ENCODE measurements around the gene RNASEH2B.

Gene RNASEH2B

GRCh38 chr13:50888362-50888761 lies 21.2 kb upstream of the RNASEH2B start:
- Histone ChIP-seq H3K4me3 (ENCODE audit: low read depth in 1 of 2, low read length in 2 of 2) (no peak overlapping the region), H3K27me3 (ENCODE audit: control insufficient read depth in 1 of 2, insufficient read depth in 2 of 2, low read length in 2 of 2) (no peaks in the 10 kb centered on the region), H3K4me1 (ENCODE audit: insufficient read depth, low read length) (no peaks in the 10 kb centered on the region), H3K9ac (ENCODE audit: low read length) (no peak overlapping the region), H3K27ac (ENCODE audit: low read depth, low read length) (no peak overlapping the region), H3K9me3 (ENCODE audit: low read length) (no peaks in the 10 kb centered on the region), H3K36me3 (ENCODE audit: insufficient read depth, low read length) (no peaks in the 10 kb centered on the region)

- no peaks in the 10 kb centered on the region for H3K4me1 ChIP-seq (ENCODE audit: insufficient read depth, low read length)
- H3K4me3 ChIP-seq (ENCODE audit: low read depth in 1 of 2, low read length in 2 of 2), result no peak overlapping the region
- no peak overlapping the region for H3K27ac ChIP-seq (ENCODE audit: low read depth, low read length)
- no peaks in the 10 kb centered on the region for H3K9me3 ChIP-seq (ENCODE audit: low read length)
- no peaks in the 10 kb centered on the region for H3K36me3 ChIP-seq (ENCODE audit: insufficient read depth, low read length)
- H3K9ac ChIP-seq (ENCODE audit: low read length), result no peak overlapping the region
- H3K27me3 ChIP-seq (ENCODE audit: control insufficient read depth in 1 of 2, insufficient read depth in 2 of 2, low read length in 2 of 2), result no peaks in the 10 kb centered on the region
These were observed 20.3 kb upstream of the RNASEH2B start for GRCh38 chr13:50889317-50889716.

GRCh38 chr13:50891206-50891605 lies 18.4 kb upstream of the RNASEH2B start:
- Histone ChIP-seq H3K4me1 (ENCODE audit: insufficient read depth, low read length) (no peaks in the 10 kb centered on the region), H3K27ac (ENCODE audit: low read depth, low read length) (no peak overlapping the region), H3K9me3 (ENCODE audit: low read length) (no peaks in the 10 kb centered on the region), H3K27me3 (ENCODE audit: control insufficient read depth in 1 of 2, insufficient read depth in 2 of 2, low read length in 2 of 2) (no peaks in the 10 kb centered on the region), H3K9ac (ENCODE audit: low read length) (no peak overlapping the region), H3K4me3 (ENCODE audit: low read depth in 1 of 2, low read length in 2 of 2) (no peak overlapping the region), H3K36me3 (ENCODE audit: insufficient read depth, low read length) (no peaks in the 10 kb centered on the region)

GRCh38 chr13:50892210-50892944 lies 17.2 kb upstream of the RNASEH2B start:
- Histone ChIP-seq H3K9ac (ENCODE audit: low read length) (no peak overlapping the region), H3K9me3 (ENCODE audit: low read length) (no peaks in the 10 kb centered on the region), H3K27me3 (ENCODE audit: control insufficient read depth in 1 of 2, insufficient read depth in 2 of 2, low read length in 2 of 2) (no peaks in the 10 kb centered on the region), H3K4me1 (ENCODE audit: insufficient read depth, low read length) (no peaks in the 10 kb centered on the region), H3K36me3 (ENCODE audit: insufficient read depth, low read length) (no peaks in the 10 kb centered on the region), H3K27ac (ENCODE audit: low read depth, low read length) (no peak overlapping the region), H3K4me3 (ENCODE audit: low read depth in 1 of 2, low read length in 2 of 2) (no peak overlapping the region)

GRCh38 chr13:50893211-50893852 lies 16.3 kb upstream of the RNASEH2B start:
- H3K4me3 ChIP-seq (ENCODE audit: low read depth in 1 of 2, low read length in 2 of 2), result no peak overlapping the region
- H3K27me3 ChIP-seq (ENCODE audit: control insufficient read depth in 1 of 2, insufficient read depth in 2 of 2, low read length in 2 of 2), result no peaks in the 10 kb centered on the region
- no peak overlapping the region for H3K27ac ChIP-seq (ENCODE audit: low read depth, low read length)
- no peak overlapping the region for H3K9ac ChIP-seq (ENCODE audit: low read length)
- no peaks in the 10 kb centered on the region for H3K36me3 ChIP-seq (ENCODE audit: insufficient read depth, low read length)
- no peaks in the 10 kb centered on the region for H3K9me3 ChIP-seq (ENCODE audit: low read length)
- no peaks in the 10 kb centered on the region for H3K4me1 ChIP-seq (ENCODE audit: insufficient read depth, low read length)

- Histone ChIP-seq H3K4me1 (ENCODE audit: insufficient read depth, low read length) (no peaks in the 10 kb centered on the region), H3K27ac (ENCODE audit: low read depth, low read length) (no peak overlapping the region)
These were observed 15.6 kb upstream of the RNASEH2B start for GRCh38 chr13:50894012-50894411.

GRCh38 chr13:50894504-50894903 lies 15.1 kb upstream of the RNASEH2B start:
- no peaks in the 10 kb centered on the region for H3K36me3 ChIP-seq (ENCODE audit: insufficient read depth, low read length)
- H3K27me3 ChIP-seq (ENCODE audit: control insufficient read depth in 1 of 2, insufficient read depth in 2 of 2, low read length in 2 of 2), result no peaks in the 10 kb centered on the region
- H3K4me1 ChIP-seq (ENCODE audit: insufficient read depth, low read length), result no peaks in the 10 kb centered on the region
- no peak overlapping the region for H3K9ac ChIP-seq (ENCODE audit: low read length)
- H3K27ac ChIP-seq (ENCODE audit: low read depth, low read length), result no peak overlapping the region
- H3K9me3 ChIP-seq (ENCODE audit: low read length), result no peaks in the 10 kb centered on the region
- no peak overlapping the region for H3K4me3 ChIP-seq (ENCODE audit: low read depth in 1 of 2, low read length in 2 of 2)

More at GRCh38 chr13:50894012-50894411, 15.6 kb upstream of the RNASEH2B start:
- Histone ChIP-seq H3K36me3 (ENCODE audit: insufficient read depth, low read length) (no peaks in the 10 kb centered on the region), H3K27me3 (ENCODE audit: control insufficient read depth in 1 of 2, insufficient read depth in 2 of 2, low read length in 2 of 2) (no peaks in the 10 kb centered on the region), H3K4me3 (ENCODE audit: low read depth in 1 of 2, low read length in 2 of 2) (no peak overlapping the region), H3K9me3 (ENCODE audit: low read length) (no peaks in the 10 kb centered on the region), H3K9ac (ENCODE audit: low read length) (no peak overlapping the region)

- no peaks in the 10 kb centered on the region for H3K9me3 ChIP-seq (ENCODE audit: low read length)
- H3K36me3 ChIP-seq (ENCODE audit: insufficient read depth, low read length), result no peaks in the 10 kb centered on the region
- no peaks in the 10 kb centered on the region for H3K27me3 ChIP-seq (ENCODE audit: control insufficient read depth in 1 of 2, insufficient read depth in 2 of 2, low read length in 2 of 2)
- H3K4me3 ChIP-seq (ENCODE audit: low read depth in 1 of 2, low read length in 2 of 2), result no peak overlapping the region
- H3K9ac ChIP-seq (ENCODE audit: low read length), result no peak overlapping the region
- no peaks in the 10 kb centered on the region for H3K4me1 ChIP-seq (ENCODE audit: insufficient read depth, low read length)
- H3K27ac ChIP-seq (ENCODE audit: low read depth, low read length), result no peak overlapping the region
These were observed 11.3 kb upstream of the RNASEH2B start for GRCh38 chr13:50898338-50898737.

- H3K36me3 ChIP-seq (ENCODE audit: insufficient read depth, low read length), result no peaks in the 10 kb centered on the region
- H3K27ac ChIP-seq (ENCODE audit: low read depth, low read length), result no peak overlapping the region
- no peaks in the 10 kb centered on the region for H3K9me3 ChIP-seq (ENCODE audit: low read length)
- H3K4me1 ChIP-seq (ENCODE audit: insufficient read depth, low read length), result no peaks in the 10 kb centered on the region
- no peak overlapping the region for H3K4me3 ChIP-seq (ENCODE audit: low read depth in 1 of 2, low read length in 2 of 2)
- no peak overlapping the region for H3K9ac ChIP-seq (ENCODE audit: low read length)
- no peaks in the 10 kb centered on the region for H3K27me3 ChIP-seq (ENCODE audit: control insufficient read depth in 1 of 2, insufficient read depth in 2 of 2, low read length in 2 of 2)
These were observed 7.9 kb upstream of the RNASEH2B start for GRCh38 chr13:50901701-50902100.

GRCh38 chr13:50905256-50905655 lies 4.3 kb upstream of the RNASEH2B start:
- no peaks in the 10 kb centered on the region for H3K27me3 ChIP-seq (ENCODE audit: control insufficient read depth in 1 of 2, insufficient read depth in 2 of 2, low read length in 2 of 2)
- no peak overlapping the region for H3K4me3 ChIP-seq (ENCODE audit: low read depth in 1 of 2, low read length in 2 of 2)
- H3K9me3 ChIP-seq (ENCODE audit: low read length), result no peaks in the 10 kb centered on the region
- no peak overlapping the region for H3K27ac ChIP-seq (ENCODE audit: low read depth, low read length)
- no peaks in the 10 kb centered on the region for H3K36me3 ChIP-seq (ENCODE audit: insufficient read depth, low read length)
- H3K4me1 ChIP-seq (ENCODE audit: insufficient read depth, low read length), result no peaks in the 10 kb centered on the region
- no peak overlapping the region for H3K9ac ChIP-seq (ENCODE audit: low read length)

- Histone ChIP-seq H3K27me3 (ENCODE audit: control insufficient read depth in 1 of 2, insufficient read depth in 2 of 2, low read length in 2 of 2) (no peaks in the 10 kb centered on the region), H3K4me1 (ENCODE audit: insufficient read depth, low read length) (peaks cover 23% of the 10 kb centered on the region), H3K9me3 (ENCODE audit: low read length) (no peaks in the 10 kb centered on the region), H3K9ac (ENCODE audit: low read length) (no peak overlapping the region), H3K4me3 (ENCODE audit: low read depth in 1 of 2, low read length in 2 of 2) (no peak overlapping the region), H3K27ac (ENCODE audit: low read depth, low read length) (no peak overlapping the region), H3K36me3 (ENCODE audit: insufficient read depth, low read length) (no peaks in the 10 kb centered on the region)
These were observed 1.8 kb upstream of the RNASEH2B start for GRCh38 chr13:50907781-50908180.

- H3K36me3 ChIP-seq (ENCODE audit: insufficient read depth, low read length), result no peaks in the 10 kb centered on the region
- peaks cover 28% of the 10 kb centered on the region for H3K4me1 ChIP-seq (ENCODE audit: insufficient read depth, low read length)
- H3K9ac ChIP-seq (ENCODE audit: low read length), result no peak overlapping the region
- H3K27me3 ChIP-seq (ENCODE audit: control insufficient read depth in 1 of 2, insufficient read depth in 2 of 2, low read length in 2 of 2), result no peaks in the 10 kb centered on the region
- H3K9me3 ChIP-seq (ENCODE audit: low read length), result no peaks in the 10 kb centered on the region
- no peak overlapping the region for H3K27ac ChIP-seq (ENCODE audit: low read depth, low read length)
- no peak overlapping the region for H3K4me3 ChIP-seq (ENCODE audit: low read depth in 1 of 2, low read length in 2 of 2)
These were observed 1.2 kb upstream of the RNASEH2B start for GRCh38 chr13:50908371-50908770.
